Prostate gland (tissue), 2 donors: ENCODE measurements around the gene ERBIN. TPM values are rescaled to one million over a fixed set of nuclear protein-coding genes. Genes with fewer than 3 reads are reported as not detected.
A peak's percentile ranks its signal among the peaks of the same experiment; 100 is the strongest.
"Not testable (repeated sequence)": the region's sequence is repeated elsewhere in the genome, so short reads cannot be mapped to it uniquely, and the experiment has no call there.

Source experiments
- DNase-seq: peaks from one replicate; pipeline ENCODE4 v3.0.0-alpha.2; 2019; ENCODE audit warnings: low spot score
- H3K27ac ChIP-seq, 2 donors: fragments of 200-600 bp; sonication (generic); 2 replicates each; pipeline ENCODE4 v1.5.1; 2017 to 2019
- H3K27me3 ChIP-seq: fragments of 200-600 bp; sonication (generic); replicated peaks from 2 replicates; pipeline ENCODE4 v1.5.1; 2019; ENCODE audit not compliant: insufficient read depth
- H3K36me3 ChIP-seq, 2 donors: fragments of 200-600 bp; sonication (generic); 1 replicate in 1 of 2; 2 replicates in 1 of 2; pipeline versions ENCODE4 v1.5.1 to v1.8.1; 2017 to 2019
- H3K4me1 ChIP-seq: fragments of 200-600 bp; sonication (generic); replicated peaks from 2 replicates; pipeline ENCODE4 v1.5.1; 2019
- H3K4me3 ChIP-seq, 2 donors: fragments of 200-600 bp; sonication (generic); 2 replicates each; pipeline ENCODE4 v1.5.1; 2017 to 2019
- H3K9me3 ChIP-seq: fragments of 200-600 bp; sonication (generic); 2 replicates; pipeline ENCODE4 v1.5.1; 2017
- CTCF ChIP-seq, 4 experiments: fragments of 200-600 bp in 2 of 4; fragments of 450-650 bp in 2 of 4; sonication (generic) in 2 of 4; IDR thresholded peaks; 1 replicate in 3 of 4; 2 replicates in 1 of 4; pipeline ENCODE4 v1.5.1; 2016 to 2019; ENCODE audit warnings: antibody characterized with exemption in 4 of 4, mild to moderate bottlenecking in 2 of 4, moderate library complexity in 2 of 4
- POLR2A ChIP-seq: fragments of 450-650 bp; IDR thresholded peaks from one replicate; pipeline ENCODE4 v1.6.1; 2016; ENCODE audit warnings: antibody characterized with exemption, mild to moderate bottlenecking
- POLR2AphosphoS5 ChIP-seq: sonication (generic); formaldehyde crosslinking; IDR thresholded peaks from one replicate; pipeline ENCODE4 v1.6.1; 2017; ENCODE audit warnings: antibody characterized with exemption
- WGBS: methylation state at CpG from one replicate; pipeline ENCODE4 v1.1.5; 2018; 5-methylcytosine and 5-hydroxymethylcytosine counted together
- intact Hi-C: fragments of 100-400 bp; cut with DNase I; formaldehyde crosslinking; loops from one replicate; pipeline ENCODE4 v1.14.2; 2022
- total RNA-seq, 2 donors: library from RNA; depleted of rRNA; stranded (reverse); fragments of >200 nt; gene quantifications; one replicate each; pipeline ENCODE4 v1.1.0, GENCODE V29; 2016

Gene ERBIN
- 10 to 100 TPM; 68.8 to 73.6 TPM for total RNA-seq

GRCh38 chr5:65926276-65926783 lies at the start of gene ERBIN:
TSS of gene ERBIN (plus strand) at chr5:65926575. CDS start at chr5:65992719, 66,144 bp downstream.
- peak; percentile 76 for DNase-seq
- Histone ChIP-seq H3K27me3 (no peaks in the 10 kb centered on the region), H3K4me3 (peak within 1 kb of the TSS; percentile 86 to 97), H3K36me3 (no peaks in the 10 kb centered on the region), H3K4me1 (peaks cover 3% of the 10 kb centered on the region), H3K27ac (peak within 1 kb of the TSS; percentile 100), H3K9me3 (no peaks in the 10 kb centered on the region)
- intact Hi-C loops = loop anchor here (5.0 to 10.0 kb wide), 4 partner anchors 98 to 302 kb away; partner anchors contain the start of genes SHLD3, SREK1, TRAPPC13 and TRIM23
- TF ChIP-seq POLR2A (peak; percentile 51), CTCF (IDR thresholded peaks at IDR 0.05) (no peak), POLR2AphosphoS5 (peak; percentile 78)
- under 1% methylated on average over 34 of the region's 45 CpGs for WGBS

GRCh38 chr5:65876970-65877369 lies 49.4 kb upstream of the ERBIN start:
- intact Hi-C loops = no loop called here
- no peak overlapping the region for H3K4me3 ChIP-seq

GRCh38 chr5:65879668-65880256 lies 46.6 kb upstream of the ERBIN start:
- WGBS = 92% methylated on average over 8 of the region's 8 CpGs
- intact Hi-C loops, DNase-seq, H3K4me1 ChIP-seq, H3K36me3 ChIP-seq, H3K27ac ChIP-seq, H3K27me3 ChIP-seq, H3K4me3 ChIP-seq, H3K9me3 ChIP-seq: not testable (repeated sequence)

More at GRCh38 chr5:65876970-65877369, 49.4 kb upstream of the ERBIN start:
- H3K9me3 ChIP-seq = no peaks in the 10 kb centered on the region
- no peak overlapping the region for H3K27ac ChIP-seq
- TF ChIP-seq CTCF (IDR thresholded peaks at IDR 0.05) = no peak
- no peak for TF ChIP-seq POLR2A
- TF ChIP-seq POLR2AphosphoS5 = no peak
- H3K36me3 ChIP-seq = no peaks in the 10 kb centered on the region
- no peak for DNase-seq
- H3K27me3 ChIP-seq = no peaks in the 10 kb centered on the region
- H3K4me1 ChIP-seq = no peaks in the 10 kb centered on the region
- WGBS = 92% methylated on average over 4 of the region's 4 CpGs

GRCh38 chr5:65880496-65881072 lies 45.8 kb upstream of the ERBIN start:
- intact Hi-C loops = no loop called here
- DNase-seq = no peak
- 41% methylated on average over 3 of the region's 3 CpGs for WGBS
- Histone ChIP-seq H3K9me3 (no peaks in the 10 kb centered on the region), H3K4me1 (no peaks in the 10 kb centered on the region), H3K4me3 (no peak overlapping the region), H3K27ac (no peak overlapping the region), H3K36me3 (no peaks in the 10 kb centered on the region), H3K27me3 (no peaks in the 10 kb centered on the region)
- TF ChIP-seq POLR2AphosphoS5 = no peak
- no peak for TF ChIP-seq CTCF (IDR thresholded peaks at IDR 0.05)
- no peak for TF ChIP-seq POLR2A

- no peak for DNase-seq
- Histone ChIP-seq H3K27ac (no peak overlapping the region), H3K27me3 (no peaks in the 10 kb centered on the region), H3K4me1 (no peaks in the 10 kb centered on the region), H3K9me3 (no peaks in the 10 kb centered on the region), H3K36me3 (no peaks in the 10 kb centered on the region), H3K4me3 (no peak overlapping the region)
- 93% methylated on average over 2 of the region's 2 CpGs for WGBS
- TF ChIP-seq POLR2A = no peak
- no peak for TF ChIP-seq POLR2AphosphoS5
- TF ChIP-seq CTCF (IDR thresholded peaks at IDR 0.05) = no peak
- intact Hi-C loops = no loop called here
Measured at GRCh38 chr5:65882278-65882677, 44.1 kb upstream of the ERBIN start.
